IPS-18a (cell line): ENCODE data around the gene E4F1.
"Not testable (repeated sequence)": the region's sequence is repeated elsewhere in the genome, so short reads cannot be mapped to it uniquely, and the experiment has no call there.

Experiments used
- H3K27ac ChIP-seq: one replicate; pipeline ENCODE4 v1.5.1; 2013; ENCODE audit warnings: low read length
- H3K27me3 ChIP-seq: one replicate; pipeline ENCODE4 v1.6.1; 2013; ENCODE audit warnings: mild to moderate bottlenecking, low read length; ENCODE audit not compliant: control insufficient read depth, insufficient read depth
- H3K36me3 ChIP-seq: one replicate; pipeline ENCODE4 v1.6.1; 2013; ENCODE audit warnings: low read depth, low read length; ENCODE audit not compliant: control insufficient read depth
- H3K4me1 ChIP-seq: one replicate; pipeline ENCODE4 v1.6.1; 2013; ENCODE audit warnings: low read depth, low read length; ENCODE audit not compliant: control insufficient read depth
- H3K4me3 ChIP-seq: one replicate; pipeline ENCODE4 v1.5.1; 2013; ENCODE audit warnings: low read length
- H3K9ac ChIP-seq: one replicate; pipeline ENCODE4 v1.6.1; 2013; ENCODE audit warnings: mild to moderate bottlenecking, low read length, moderate library complexity
- H3K9me3 ChIP-seq: one replicate; pipeline ENCODE4 v1.6.1; 2013; ENCODE audit warnings: low read depth, low read length; ENCODE audit not compliant: control insufficient read depth

E4F1 gene

DNA sequence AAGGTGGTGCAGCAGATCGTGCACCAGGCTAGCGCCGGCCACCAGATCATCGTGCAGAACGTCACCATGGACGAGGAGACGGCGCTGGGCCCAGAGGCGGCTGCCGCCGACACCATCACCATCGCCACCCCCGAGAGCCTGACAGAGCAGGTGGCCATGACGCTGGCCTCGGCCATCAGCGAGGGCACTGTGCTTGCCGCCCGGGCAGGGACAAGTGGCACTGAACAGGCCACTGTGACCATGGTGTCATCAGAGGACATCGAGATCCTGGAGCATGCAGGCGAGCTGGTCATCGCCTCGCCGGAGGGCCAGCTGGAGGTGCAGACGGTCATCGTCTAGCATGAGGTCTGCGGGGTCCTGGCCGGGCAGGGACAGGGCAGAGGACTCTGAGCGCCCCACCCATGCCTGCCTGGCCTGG is 11.9 kb downstream of the E4F1 start:
- H3K9ac ChIP-seq, result no peak overlapping the region
- H3K4me3 ChIP-seq, result no peak overlapping the region
- no peaks in the 10 kb centered on the region for H3K4me1 ChIP-seq
- H3K27ac ChIP-seq, result no peak overlapping the region
- H3K36me3 ChIP-seq, result peaks cover 21% of the 10 kb centered on the region
- H3K27me3 ChIP-seq, result peaks cover 28% of the 10 kb centered on the region
- H3K9me3 ChIP-seq, result no peaks in the 10 kb centered on the region

DNA sequence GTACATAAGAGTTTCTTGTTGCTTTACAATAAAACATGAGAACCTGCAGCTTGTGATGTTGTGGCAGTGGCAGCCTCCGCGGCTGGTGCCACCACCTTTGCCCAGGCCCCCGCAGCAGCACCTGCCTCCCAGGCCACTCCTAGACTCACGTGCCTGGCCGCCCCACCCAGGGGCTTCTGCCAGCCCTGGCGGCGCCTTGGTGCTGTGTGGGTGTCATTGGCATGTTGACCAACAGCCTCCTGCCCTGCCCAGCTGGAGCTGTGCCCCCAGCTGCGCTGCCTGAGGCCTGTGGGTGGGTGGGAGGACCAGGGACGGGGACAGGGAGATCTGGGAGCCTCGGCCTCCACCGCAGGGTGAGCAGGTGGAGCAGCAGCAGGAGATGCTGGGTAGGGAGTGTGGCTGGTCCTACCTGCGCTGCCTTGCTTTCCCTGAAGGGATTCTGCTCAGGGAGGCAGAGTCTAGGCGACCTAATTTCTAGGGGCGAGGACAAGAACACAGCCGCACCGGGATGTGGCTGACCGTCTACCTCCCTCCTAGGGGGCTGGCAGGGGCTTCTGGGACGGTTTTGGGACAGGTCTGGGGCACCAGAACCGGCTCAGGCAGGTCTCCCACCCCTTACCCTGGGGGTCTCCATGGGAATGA is 12.4 kb downstream of the E4F1 start:
- Histone ChIP-seq H3K27ac (no peak overlapping the region), H3K27me3 (peaks cover 28% of the 10 kb centered on the region), H3K9me3 (no peaks in the 10 kb centered on the region), H3K9ac (no peak overlapping the region), H3K4me3 (no peak overlapping the region), H3K4me1 (no peaks in the 10 kb centered on the region), H3K36me3 (peaks cover 21% of the 10 kb centered on the region)

DNA sequence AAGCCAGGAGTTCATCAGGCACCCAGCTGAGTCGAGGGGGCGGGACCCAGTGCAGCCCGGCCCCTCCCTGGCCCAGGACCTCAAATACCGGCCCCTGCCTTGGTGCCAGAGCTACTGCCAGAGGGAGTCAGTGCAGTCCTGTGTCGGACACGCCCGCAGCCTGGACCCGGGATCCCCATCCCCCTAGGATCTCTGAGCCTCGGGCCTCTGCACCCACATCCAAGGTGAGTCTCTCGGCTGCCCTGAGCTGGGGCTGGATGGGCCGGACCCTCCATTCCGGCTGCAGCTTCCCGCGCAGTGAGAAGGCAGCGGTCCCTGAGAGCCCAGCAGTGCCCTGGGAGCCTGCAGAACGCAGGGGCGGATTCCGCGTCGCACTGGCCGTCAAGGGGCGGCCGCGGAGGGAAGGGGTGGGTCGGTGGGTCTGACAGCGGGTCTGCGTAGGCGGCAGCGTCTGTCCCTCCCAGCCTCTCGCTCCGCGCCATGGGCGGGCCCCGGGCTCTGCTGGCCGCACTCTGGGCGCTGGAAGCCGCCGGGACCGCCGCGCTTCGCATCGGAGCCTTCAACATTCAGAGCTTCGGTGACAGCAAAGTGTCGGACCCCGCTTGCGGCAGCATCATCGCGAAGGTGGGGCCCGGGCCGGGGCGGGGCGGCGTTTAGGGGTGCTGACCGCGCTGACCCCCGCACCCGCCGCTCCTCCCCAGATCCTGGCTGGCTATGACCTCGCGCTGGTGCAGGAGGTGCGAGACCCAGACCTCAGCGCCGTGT is 13.1 kb downstream of the E4F1 start, which contains the start of gene DNASE1L2:
Gene DNASE1L2, plus strand, starts transcription at position 108 of the 765 bp plus-strand sequence. Its CDS starts 373 bp downstream, at position 481.
- Histone ChIP-seq H3K36me3 (peaks cover 17% of the 10 kb centered on the region), H3K9me3 (no peaks in the 10 kb centered on the region), H3K4me3 (peak within 1 kb of the TSS; percentile 42), H3K27me3 (peaks cover 28% of the 10 kb centered on the region), H3K9ac (no peak within 1 kb of the TSS), H3K4me1 (no peaks in the 10 kb centered on the region), H3K27ac (no peak within 1 kb of the TSS)

DNA sequence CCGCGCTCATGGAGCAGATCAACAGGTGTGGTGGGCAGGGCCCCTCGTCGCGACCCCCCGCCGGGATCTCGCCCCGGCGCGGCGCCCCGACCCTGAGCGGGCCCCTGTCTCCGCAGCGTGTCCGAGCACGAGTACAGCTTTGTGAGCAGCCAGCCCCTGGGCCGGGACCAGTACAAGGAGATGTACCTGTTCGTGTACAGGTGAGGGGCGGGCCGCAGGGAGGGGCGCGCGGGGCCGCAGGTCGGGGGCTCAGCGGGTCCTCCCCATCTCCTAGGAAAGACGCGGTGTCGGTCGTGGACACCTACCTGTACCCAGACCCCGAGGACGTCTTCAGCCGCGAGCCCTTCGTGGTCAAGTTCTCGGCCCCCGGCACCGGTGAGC is 13.7 kb downstream of the E4F1 start:
- Histone ChIP-seq H3K27me3 (peaks cover 28% of the 10 kb centered on the region), H3K27ac (no peak overlapping the region), H3K4me3 (peak overlapping the region; percentile 42), H3K9ac (no peak overlapping the region), H3K36me3 (peaks cover 13% of the 10 kb centered on the region), H3K9me3 (no peaks in the 10 kb centered on the region), H3K4me1 (no peaks in the 10 kb centered on the region)

DNA sequence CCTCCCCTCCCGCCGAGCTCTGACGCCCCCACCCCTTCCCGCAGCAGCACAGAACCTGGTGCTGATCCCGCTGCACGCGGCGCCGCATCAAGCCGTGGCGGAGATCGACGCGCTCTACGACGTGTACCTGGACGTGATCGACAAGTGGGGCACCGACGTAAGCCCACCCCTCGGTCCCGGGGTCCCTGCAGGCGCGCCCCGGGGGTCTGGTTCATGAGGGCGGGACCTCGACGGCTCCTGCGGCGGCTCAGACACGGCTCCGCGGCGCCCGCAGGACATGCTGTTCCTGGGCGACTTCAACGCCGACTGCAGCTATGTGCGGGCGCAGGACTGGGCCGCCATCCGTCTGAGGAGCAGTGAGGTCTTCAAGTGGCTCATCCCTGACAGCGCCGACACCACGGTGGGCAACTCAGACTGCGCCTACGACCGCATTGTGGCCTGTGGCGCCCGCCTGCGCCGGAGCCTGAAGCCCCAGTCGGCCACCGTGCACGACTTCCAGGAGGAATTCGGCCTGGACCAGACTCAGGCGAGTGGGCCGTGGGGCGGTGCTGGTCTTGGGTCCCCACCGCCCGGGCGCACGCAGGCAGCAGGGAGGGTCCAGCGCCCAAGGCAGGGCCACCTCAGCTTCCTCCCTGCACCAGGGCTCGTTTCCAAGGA is 14.2 kb downstream of the E4F1 start:
- H3K36me3 ChIP-seq, result peaks cover 15% of the 10 kb centered on the region

DNA sequence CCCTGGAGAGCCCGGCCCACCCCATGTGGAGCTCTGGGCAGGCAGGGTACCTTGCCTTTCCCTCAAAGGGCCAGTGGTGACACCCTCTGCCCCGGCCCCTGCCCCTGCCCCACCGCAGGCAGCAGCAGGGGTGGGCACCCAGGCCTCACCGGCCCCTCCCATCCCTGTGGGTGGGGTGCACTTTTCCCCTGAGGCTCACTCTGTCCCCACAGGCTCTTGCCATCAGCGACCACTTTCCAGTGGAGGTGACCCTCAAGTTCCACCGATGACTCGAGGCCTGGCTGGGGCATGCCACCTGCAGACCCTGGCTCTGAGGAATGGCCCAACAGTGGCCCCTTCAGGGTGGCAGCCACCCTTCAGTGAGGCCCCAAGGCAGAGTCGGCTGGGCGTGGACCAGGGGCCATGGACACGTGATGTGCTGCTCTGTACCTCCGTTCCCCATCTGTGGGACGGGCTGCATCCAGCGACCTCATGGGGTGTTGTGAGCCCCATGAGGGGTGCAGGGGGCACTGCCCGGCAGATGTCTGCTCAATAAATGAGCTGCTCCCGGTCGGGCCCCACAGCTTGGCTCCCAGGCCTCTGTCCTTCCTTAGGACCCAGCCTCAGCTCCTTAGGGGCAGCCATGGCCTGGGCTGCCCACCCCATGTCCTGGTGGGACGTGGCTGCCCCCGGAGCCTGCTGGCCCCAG is 14.9 kb downstream of the E4F1 start:
- Histone ChIP-seq H3K27me3 (peaks cover 28% of the 10 kb centered on the region), H3K36me3 (peaks cover 15% of the 10 kb centered on the region), H3K27ac (no peak overlapping the region), H3K9me3 (no peaks in the 10 kb centered on the region), H3K9ac (no peak overlapping the region), H3K4me1 (no peaks in the 10 kb centered on the region), H3K4me3 (no peak overlapping the region)

More for the DNA sequence above, 14.2 kb downstream of the E4F1 start:
- no peak overlapping the region for H3K27ac ChIP-seq
- no peak overlapping the region for H3K9ac ChIP-seq
- no peaks in the 10 kb centered on the region for H3K9me3 ChIP-seq
- peaks cover 28% of the 10 kb centered on the region for H3K27me3 ChIP-seq
- no peaks in the 10 kb centered on the region for H3K4me1 ChIP-seq
- no peak overlapping the region for H3K4me3 ChIP-seq

DNA sequence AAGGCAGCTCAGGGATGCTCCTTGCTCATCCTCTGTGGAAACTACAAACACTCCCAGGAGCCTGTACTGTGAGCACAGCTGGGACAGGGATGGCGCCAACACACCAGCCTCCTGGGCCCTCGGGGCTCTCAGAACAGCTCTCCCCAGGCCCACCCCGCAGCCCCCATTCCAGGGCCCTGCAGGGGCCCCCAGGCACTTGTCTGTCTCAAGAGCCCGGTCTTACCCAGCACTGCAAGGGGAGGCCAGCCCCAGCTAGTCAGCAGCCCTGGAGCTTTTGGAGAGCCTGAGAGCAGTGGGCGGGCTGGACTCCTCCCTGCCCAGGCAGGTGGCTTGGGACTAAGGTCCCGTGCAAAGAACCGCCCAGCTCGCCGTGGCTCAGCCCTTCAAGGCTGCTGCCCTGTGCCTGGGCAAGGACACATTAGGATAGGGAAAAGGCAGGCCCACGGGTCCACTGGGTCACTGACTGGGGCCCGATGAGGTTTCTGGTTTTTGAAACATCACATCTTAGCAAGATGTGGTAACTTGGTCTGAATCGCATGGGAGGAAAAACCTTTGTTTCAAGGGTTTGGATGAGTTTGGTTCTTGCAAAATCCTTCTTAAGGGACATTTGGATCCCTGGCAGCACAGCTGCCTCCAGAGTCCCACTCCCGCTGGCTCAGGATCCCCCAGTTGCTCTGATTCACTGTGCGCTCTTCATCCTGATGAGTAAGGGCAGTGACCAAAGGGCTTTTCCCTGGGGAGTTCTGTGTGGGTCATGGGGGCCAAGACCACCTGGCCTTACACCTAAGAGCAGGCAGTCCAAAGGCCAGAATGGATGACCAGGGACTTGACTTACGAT is 15.7 kb downstream of the E4F1 start:
- no peak overlapping the region for H3K4me3 ChIP-seq
- no peaks in the 10 kb centered on the region for H3K9me3 ChIP-seq
- peaks cover 28% of the 10 kb centered on the region for H3K27me3 ChIP-seq
- peaks cover 23% of the 10 kb centered on the region for H3K36me3 ChIP-seq
- no peak overlapping the region for H3K9ac ChIP-seq
- H3K27ac ChIP-seq, result no peak overlapping the region
- no peaks in the 10 kb centered on the region for H3K4me1 ChIP-seq

DNA sequence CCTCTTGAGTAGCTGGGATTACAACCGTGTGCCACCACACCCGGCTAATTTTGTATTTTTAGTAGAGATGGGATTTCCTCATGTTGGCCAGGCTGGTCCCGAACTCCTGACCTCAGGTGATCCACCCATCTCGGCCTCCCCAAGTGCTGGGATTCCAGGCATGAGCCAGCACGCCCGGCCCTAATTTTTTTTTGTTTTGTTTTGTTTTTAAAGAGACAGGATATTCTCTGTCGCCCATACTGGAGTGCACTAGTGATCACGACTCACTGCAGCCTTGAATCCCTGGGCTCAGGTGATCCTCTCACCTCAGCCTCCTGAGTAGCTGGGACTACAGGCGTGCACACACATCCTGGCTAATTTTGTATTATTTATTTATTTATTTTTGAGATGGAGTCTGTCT is 16.9 kb downstream of the E4F1 start:
- not testable (repeated sequence) for H3K9ac ChIP-seq, H3K4me1 ChIP-seq, H3K27ac ChIP-seq, H3K9me3 ChIP-seq, H3K4me3 ChIP-seq
- peaks cover 28% of the 10 kb centered on the region for H3K27me3 ChIP-seq
- peaks cover 27% of the 10 kb centered on the region for H3K36me3 ChIP-seq

DNA sequence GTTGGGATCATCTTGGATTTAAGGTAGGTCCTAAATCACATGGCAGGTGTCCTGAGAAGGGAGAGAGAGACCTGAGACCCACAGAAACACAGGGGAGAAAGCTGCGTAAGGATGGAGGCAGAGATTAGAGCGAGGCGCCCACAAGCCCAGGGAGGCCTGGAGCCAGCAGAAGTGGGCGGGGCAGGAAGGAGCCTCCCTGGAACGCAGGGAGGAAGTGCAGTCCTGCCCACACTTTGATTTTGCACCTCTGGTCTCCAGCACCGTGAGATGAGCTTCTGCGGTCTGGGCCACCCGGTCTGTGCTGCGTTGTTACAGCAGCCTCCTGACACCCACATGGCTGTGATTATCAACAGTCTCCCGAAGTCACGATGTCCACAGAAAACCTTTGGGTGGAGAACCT is 19.2 kb downstream of the E4F1 start:
- Histone ChIP-seq H3K27ac (no peak overlapping the region), H3K27me3 (peaks cover 8% of the 10 kb centered on the region), H3K9me3 (no peaks in the 10 kb centered on the region), H3K4me1 (no peaks in the 10 kb centered on the region), H3K9ac (no peak overlapping the region), H3K4me3 (no peak overlapping the region), H3K36me3 (peaks cover 38% of the 10 kb centered on the region)

DNA sequence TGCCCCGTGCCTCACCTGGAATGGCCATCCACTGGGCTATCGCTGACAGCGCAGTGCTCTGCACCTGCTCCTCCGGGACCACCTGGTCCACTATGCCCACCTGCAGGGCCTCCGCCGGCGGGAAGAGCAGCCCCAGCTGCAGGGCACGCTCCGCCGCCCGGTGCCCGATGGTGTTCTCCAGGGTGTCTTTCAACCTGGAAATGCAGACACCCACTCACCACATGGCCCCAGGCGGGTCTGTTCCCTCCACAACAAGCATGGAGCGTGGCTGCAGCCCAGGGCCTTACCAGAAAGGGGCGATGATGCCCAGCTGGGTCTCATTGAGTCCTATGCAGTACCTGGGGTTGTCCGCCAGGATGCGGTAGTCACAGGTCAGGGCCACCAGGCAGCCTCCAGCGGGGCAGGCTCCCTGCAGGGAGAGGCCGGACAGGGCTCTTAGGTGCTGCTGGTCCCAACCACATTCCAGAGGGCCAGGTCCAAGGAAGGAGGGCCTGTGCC is 19.7 kb downstream of the E4F1 start:
- peaks cover 38% of the 10 kb centered on the region for H3K36me3 ChIP-seq
- H3K9me3 ChIP-seq, result no peaks in the 10 kb centered on the region
- H3K27ac ChIP-seq, result no peak overlapping the region
- peaks cover 3% of the 10 kb centered on the region for H3K27me3 ChIP-seq
- H3K4me3 ChIP-seq, result no peak overlapping the region
- H3K9ac ChIP-seq, result no peak overlapping the region
- no peaks in the 10 kb centered on the region for H3K4me1 ChIP-seq
